Endothelial cell of umbilical vein (primary cell): ENCODE data around the gene FGF5. TPM values are rescaled to one million over a fixed set of nuclear protein-coding genes. Genes with fewer than 3 reads are reported as not detected.

Source experiments
- BruUV-seq: library from RNA; stranded (reverse); fragments of 400-500 nt; replicated peaks from 2 replicates; lab custom pipeline; 2021; lab: Mats Ljungman, UMichigan
- CTCF ChIA-PET: fragments of 300-600, 350-600 bp; sonication (Branson Sonifier 250); formaldehyde crosslinking; loops from one replicate; lab custom pipeline; 2021; ENCODE audit warnings: antibody characterized with exemption, inconsistent platforms; lab: Charles Lee
- POLR2A ChIA-PET: fragments of 300-600, 350-600 bp; sonication (Branson Sonifier 250); formaldehyde crosslinking; loops from one replicate; lab custom pipeline; 2021; ENCODE audit warnings: antibody characterized with exemption, inconsistent platforms; lab: Charles Lee
- DNase-seq: peaks from one replicate; pipeline ENCODE4 v3.0.0-alpha.2; 2011; ENCODE audit warnings: low read depth, low spot score
- FAIRE-seq: peaks from 2 replicates; lab custom pipeline; 2011; peaks lifted over from hg19 to GRCh38; lab: Jason Lieb, UNC
- H2AFZ ChIP-seq: 2 replicates; pipeline ENCODE4 v1.6.0; 2012; ENCODE audit warnings: low read depth, low read length, control low read depth, inconsistent platforms
- H3K27ac ChIP-seq: 2 replicates; pipeline ENCODE4 v1.5.1; 2011; ENCODE audit warnings: low read depth, mild to moderate bottlenecking, control low read depth, low read length, moderate library complexity; ENCODE audit not compliant: insufficient read depth
- H3K27me3 ChIP-seq, 2 experiments: 2 replicates each; pipeline versions ENCODE4 v1.6.0 to v1.6.1; 2011; ENCODE audit warnings: low read length in 2 of 2, mixed read lengths in 1 of 2; ENCODE audit not compliant: control insufficient read depth in 2 of 2, insufficient read depth in 2 of 2
- H3K36me3 ChIP-seq, 2 experiments: 2 replicates in 1 of 2; 3 replicates in 1 of 2; pipeline ENCODE4 v1.5.1; 2011; ENCODE audit warnings: low read length in 2 of 2, mild to moderate bottlenecking in 1 of 2, moderate library complexity in 1 of 2; ENCODE audit not compliant: control insufficient read depth in 2 of 2, insufficient read depth in 2 of 2; ENCODE audit errors: extremely low read depth in 1 of 2
- H3K4me1 ChIP-seq: 3 replicates; pipeline ENCODE4 v1.5.1; 2011; ENCODE audit warnings: mild to moderate bottlenecking, low read length; ENCODE audit not compliant: control insufficient read depth, insufficient read depth; ENCODE audit errors: extremely low read depth
- H3K4me2 ChIP-seq: 2 replicates; pipeline ENCODE4 v1.6.1; 2011; ENCODE audit warnings: low read length, control low read depth, mixed read lengths; ENCODE audit not compliant: insufficient read depth
- H3K4me3 ChIP-seq, 3 experiments: fragments of 200-600 bp in 1 of 3; sonication (generic), shearing (Covaris generic) in 1 of 3; replicated peaks in 1 of 3; 2 replicates each; pipeline ENCODE4 v1.5.1; 2011 to 2016; ENCODE audit warnings: control low read depth in 3 of 3, low read length in 3 of 3, mild to moderate bottlenecking in 2 of 3, inconsistent platforms in 1 of 3, low read depth in 1 of 3, moderate library complexity in 1 of 3; ENCODE audit not compliant: insufficient read depth in 1 of 3
- H3K79me2 ChIP-seq: 2 replicates; pipeline ENCODE4 v1.6.0; 2012; ENCODE audit warnings: low read length, inconsistent platforms; ENCODE audit not compliant: control insufficient read depth, insufficient read depth
- H3K9ac ChIP-seq: replicated peaks from 2 replicates; pipeline ENCODE3; 2011; ENCODE audit warnings: low read length, control low read depth; ENCODE audit not compliant: insufficient read depth; ENCODE audit errors: extremely low read depth
- H3K9me1 ChIP-seq: replicated peaks from 3 replicates; pipeline ENCODE4 v1.6.0; 2011; ENCODE audit warnings: mild to moderate bottlenecking, low read length; ENCODE audit not compliant: control insufficient read depth, insufficient read depth; ENCODE audit errors: extremely low read depth
- H3K9me3 ChIP-seq: replicated peaks from 2 replicates; pipeline ENCODE4 v1.5.1; 2012; ENCODE audit warnings: low read length, inconsistent platforms; ENCODE audit not compliant: control insufficient read depth, insufficient read depth
- H4K20me1 ChIP-seq: replicated peaks from 2 replicates; pipeline ENCODE3; 2011; ENCODE audit warnings: mild to moderate bottlenecking, low read length; ENCODE audit not compliant: control insufficient read depth, insufficient read depth; ENCODE audit errors: extremely low read depth
- CTCF ChIP-seq, 2 donors: IDR thresholded peaks; 1 replicate in 1 of 2; 2 replicates in 1 of 2; pipeline ENCODE4 v1.5.1; 2011; ENCODE audit warnings: low read length in 2 of 2, mild to moderate bottlenecking in 2 of 2, moderate library complexity in 2 of 2, control low read depth in 1 of 2, inconsistent platforms in 1 of 2, low read depth in 1 of 2; ENCODE audit not compliant: insufficient read depth in 1 of 2; ENCODE audit errors: extremely low read depth in 1 of 2
- EZH2 ChIP-seq: IDR thresholded peaks from 2 replicates; pipeline ENCODE4 v1.6.1; 2012; ENCODE audit warnings: borderline replicate concordance, low read depth, mild to moderate bottlenecking, moderate library complexity, low read length, inconsistent platforms; ENCODE audit not compliant: severe bottlenecking
- FOS ChIP-seq: IDR thresholded peaks from 2 replicates; pipeline ENCODE4 v1.6.1; 2011; ENCODE audit warnings: mild to moderate bottlenecking, low read length, moderate library complexity, borderline replicate concordance; ENCODE audit not compliant: insufficient read depth
- GATA2 ChIP-seq: IDR thresholded peaks from 2 replicates; pipeline ENCODE4 v1.7.0; 2011; ENCODE audit warnings: low read depth, mild to moderate bottlenecking, moderate library complexity, mixed read lengths, low read length; ENCODE audit not compliant: insufficient read length, insufficient read depth
- JUN ChIP-seq: IDR thresholded peaks from 2 replicates; pipeline ENCODE4 v1.6.1; 2011; ENCODE audit warnings: borderline replicate concordance, low read depth; ENCODE audit not compliant: insufficient read length, insufficient read depth
- MAX ChIP-seq: IDR thresholded peaks from 2 replicates; pipeline ENCODE4 v1.6.1; 2011; ENCODE audit not compliant: insufficient read depth, insufficient read length
- MYC ChIP-seq: IDR thresholded peaks from one replicate; pipeline ENCODE4 v1.6.1; 2011; ENCODE audit warnings: mild to moderate bottlenecking, low read depth, low read length
- POLR2A ChIP-seq: IDR thresholded peaks from 2 replicates; pipeline ENCODE4 v1.6.1; 2012; ENCODE audit warnings: low read depth, mild to moderate bottlenecking, control low read depth, low read length
- POLR2AphosphoS5 ChIP-seq: IDR thresholded peaks from 2 replicates; pipeline ENCODE4 v1.6.1; 2012; ENCODE audit warnings: low read depth, mild to moderate bottlenecking, control low read depth, low read length, moderate library complexity; ENCODE audit not compliant: insufficient read depth
- dilution Hi-C: fragments of 300-500 bp; cut with MboI; formaldehyde crosslinking; loops from one replicate; pipeline ENCODE4 v1.15.0; 2019; ENCODE audit warnings: low sequenced_read_pairs; ENCODE audit not compliant: extremely low pct_ligation_motif_present
- intact Hi-C: fragments of 100-400 bp; cut with micrococcal nuclease; formaldehyde crosslinking; loops from one replicate; pipeline ENCODE4 v1.10.0; 2022
- polyA plus RNA-seq, 4 experiments: library from polyadenylated mRNA; depleted of rRNA in 3 of 4; stranded (reverse) in 3 of 4; unstranded in 1 of 4; fragments of >200 nt; gene quantifications; 2 replicates each; pipeline versions ENCODE4 v1.2.1 to v1.2.3, GENCODE V29; 2011 to 2012; ENCODE audit warnings: missing spikeins in 1 of 4
- total RNA-seq: library from RNA; stranded (reverse); gene quantifications from 2 replicates; pipeline ENCODE4 v1.2.3, GENCODE V29; 2021

Gene FGF5
- total and polyA plus RNA-seq, 2 donors (not counting 3 experiments of a cell fraction or from before 2014, with no cell fraction given): 0.13 to 0.73 TPM

GRCh38 chr4:80265571-80266252 lies 752 bp upstream of the FGF5 start:
- Histone ChIP-seq H3K27ac (peak overlapping the region; percentile 49), H3K9me1 (no peaks in the 10 kb centered on the region), H3K4me2 (peak overlapping the region; percentile 96), H3K9ac (peak overlapping the region; percentile 79), H3K9me3 (no peaks in the 10 kb centered on the region), H3K36me3 (no peaks in the 10 kb centered on the region), H3K79me2 (no peaks in the 10 kb centered on the region), H3K4me3 (peak overlapping the region; percentile 30 to 76 (median 64)), H3K27me3 (peaks cover 75 to 86% of the 10 kb centered on the region in 2 experiments), H2AFZ (peak overlapping the region; percentile 93), H3K4me1 (peaks cover 12% of the 10 kb centered on the region), H4K20me1 (no peaks in the 10 kb centered on the region)
- TSS peak; percentile 84 for BruUV-seq
- intact Hi-C loops: loop anchor here (1.0 to 5.0 kb wide), 5 partner anchors 27 to 71 kb away; no protein-coding TSS in a partner anchor
- no peak for TF ChIP-seq MAX
- no peak for TF ChIP-seq JUN
- no peak for TF ChIP-seq MYC
- TF ChIP-seq FOS: peak; percentile 55
- TF ChIP-seq CTCF (IDR thresholded peaks at IDR 0.05; ENCODE audit: extremely low read depth in 1 of 2, insufficient read depth in 1 of 2, low read depth in 1 of 2, low read length in 2 of 2): no peak
- TF ChIP-seq EZH2: peak; percentile 21
- TF ChIP-seq POLR2AphosphoS5: no peak
- TF ChIP-seq POLR2A: no peak
- TF ChIP-seq GATA2: no peak
- peak; percentile 65 for DNase-seq
- peak; percentile 73 for FAIRE-seq
- dilution Hi-C loops: no loop called here
- ChIA-PET CTCF (interaction anchor here (0.9 to 2.9 kb wide), 25 partner anchors 9 to 1224 kb away, joined by 3 to 36 read pairs (median 5); partner anchors contain the start of gene CFAP299), POLR2A (interaction anchor here (1.1 to 1.8 kb wide), 2 partner anchors 13 to 42 kb away, joined by 3 to 6 read pairs; no protein-coding TSS in a partner anchor)
